HT-29 (cell line): ENCODE data around the gene PCDHB11. TPM values are rescaled to one million over a fixed set of nuclear protein-coding genes. Genes with fewer than 3 reads are reported as not detected.
"Not testable (repeated sequence)": the region's sequence is repeated elsewhere in the genome, so short reads cannot be mapped to it uniquely, and the experiment has no call there.

Experiments
- DNase-seq: peaks from one replicate; pipeline ENCODE4 v3.0.0-alpha.2; 2015; ENCODE audit warnings: low spot score
- total RNA-seq: library from RNA; depleted of rRNA; stranded (reverse); fragments of >200 nt; shearing (Covaris generic); gene quantifications from 2 replicates; pipeline ENCODE4 v1.2.3, GENCODE V29; 2014; rRNA removed

Gene PCDHB11
- total RNA-seq, 1 experiment from 2014 or later: 0.23 TPM

GRCh38 chr5:141236516-141237313, 37.3 kb downstream of the PCDHB11 start:
- DNase-seq: no peak

GRCh38 chr5:141241496-141241895, 42.1 kb downstream of the PCDHB11 start:
- no peak for DNase-seq

GRCh38 chr5:141245250-141245717, 45.9 kb downstream of the PCDHB11 start, which contains the start of gene PCDHB15:
TSS of gene PCDHB15 (plus strand) at chr5:141245395. CDS start at chr5:141245579, 184 bp downstream.
- DNase-seq: no peak

- not testable (repeated sequence) for DNase-seq
Measured at GRCh38 chr5:141246971-141247370, 47.5 kb downstream of the PCDHB11 start.

- not testable (repeated sequence) for DNase-seq
Measured at GRCh38 chr5:141247434-141247833, 48.0 kb downstream of the PCDHB11 start.

GRCh38 chr5:141250576-141250975, 51.1 kb downstream of the PCDHB11 start:
- no peak for DNase-seq

Other genes with a start within 250 kb of the PCDHB11 start
- gene PCDHAC2, start 233.2 kb upstream of the PCDHB11 start, total RNA-seq: 0.03 and 0.10 TPM in 2 replicates
- gene PCDHB1, start 148.3 kb upstream of the PCDHB11 start, total RNA-seq: not detected in 2 replicates
- 0.13 TPM in 1 of 2 replicates, not detected in the other for gene PCDHB2, start 105.0 kb upstream of the PCDHB11 start, total RNA-seq
- gene PCDHB3, start 99.2 kb upstream of the PCDHB11 start, total RNA-seq: 0.03 TPM in 1 of 2 replicates, not detected in the other
- not detected in 2 replicates for gene PCDHB4, start 77.8 kb upstream of the PCDHB11 start, total RNA-seq
- gene PCDHB5, start 64.4 kb upstream of the PCDHB11 start, total RNA-seq: not detected in 2 replicates
- not detected in 2 replicates for gene PCDHB6, start 49.6 kb upstream of the PCDHB11 start, total RNA-seq
- gene PCDHB7, start 27.0 kb upstream of the PCDHB11 start, total RNA-seq: 0.05 TPM in 2 replicates
- 0.16 TPM in 1 of 2 replicates, not detected in the other for gene PCDHB8, start 21.8 kb upstream of the PCDHB11 start, total RNA-seq
- gene PCDHB16, start 17.2 kb upstream of the PCDHB11 start, total RNA-seq: 0.05 and 0.69 TPM in 2 replicates
- gene PCDHB9, start 12.5 kb upstream of the PCDHB11 start, total RNA-seq: 0.03 and 0.25 TPM in 2 replicates
- 0.05 TPM in 1 of 2 replicates, not detected in the other for gene PCDHB10, start 7.3 kb upstream of the PCDHB11 start, total RNA-seq
- 0.13 and 0.18 TPM in 2 replicates for gene PCDHB12, start 9.1 kb downstream of the PCDHB11 start, total RNA-seq
- gene PCDHB13, start 14.3 kb downstream of the PCDHB11 start, total RNA-seq: 0.05 and 0.15 TPM in 2 replicates
- 0.18 and 0.31 TPM in 2 replicates for gene PCDHB14, start 23.7 kb downstream of the PCDHB11 start, total RNA-seq
- 0.05 and 0.20 TPM in 2 replicates for gene PCDHB15, start 45.8 kb downstream of the PCDHB11 start, total RNA-seq
- 0.33 TPM in 1 of 2 replicates, not detected in the other for gene SLC25A2, start 104.4 kb downstream of the PCDHB11 start, total RNA-seq
- gene TAF7, start 121.2 kb downstream of the PCDHB11 start, total RNA-seq: 36.5 and 44.4 TPM in 2 replicates
- 0.21 and 0.61 TPM in 2 replicates for gene PCDHGA1, start 130.9 kb downstream of the PCDHB11 start, total RNA-seq
- 0.03 and 0.05 TPM in 2 replicates for gene PCDHGA2, start 139.1 kb downstream of the PCDHB11 start, total RNA-seq
- gene PCDHGA3, start 144.2 kb downstream of the PCDHB11 start, total RNA-seq: 0.10 TPM in 1 of 2 replicates, not detected in the other
- 0.10 and 0.23 TPM in 2 replicates for gene PCDHGB1, start 150.5 kb downstream of the PCDHB11 start, total RNA-seq
- 0.05 TPM in 1 of 2 replicates, not detected in the other for gene PCDHGA4, start 155.4 kb downstream of the PCDHB11 start, total RNA-seq
- 0.26 TPM in 1 of 2 replicates, not detected in the other for gene PCDHGB2, start 160.4 kb downstream of the PCDHB11 start, total RNA-seq
- 0.13 TPM in 2 replicates for gene PCDHGA5, start 164.5 kb downstream of the PCDHB11 start, total RNA-seq
- gene PCDHGB3, start 170.6 kb downstream of the PCDHB11 start, total RNA-seq: 0.41 and 0.47 TPM in 2 replicates
- gene PCDHGA6, start 174.3 kb downstream of the PCDHB11 start, total RNA-seq: 0.21 and 0.48 TPM in 2 replicates
- 0.03 TPM in 1 of 2 replicates, not detected in the other for gene PCDHGA7, start 183.1 kb downstream of the PCDHB11 start, total RNA-seq
- gene PCDHGB4, start 188.1 kb downstream of the PCDHB11 start, total RNA-seq: 0.05 TPM in 1 of 2 replicates, not detected in the other
- 0.10 TPM in 1 of 2 replicates, not detected in the other for gene PCDHGA8, start 193.0 kb downstream of the PCDHB11 start, total RNA-seq
- not detected in 2 replicates for gene PCDHGB5, start 198.3 kb downstream of the PCDHB11 start, total RNA-seq
- 0.31 and 0.50 TPM in 2 replicates for gene PCDHGA9, start 203.2 kb downstream of the PCDHB11 start, total RNA-seq
- 0.18 and 0.33 TPM in 2 replicates for gene PCDHGB6, start 208.4 kb downstream of the PCDHB11 start, total RNA-seq
- 2.8 and 4.3 TPM in 2 replicates for gene PCDHGA10, start 213.4 kb downstream of the PCDHB11 start, total RNA-seq
- gene PCDHGB7, start 218.1 kb downstream of the PCDHB11 start, total RNA-seq: 0.66 and 2.1 TPM in 2 replicates
- gene PCDHGA11, start 221.4 kb downstream of the PCDHB11 start, total RNA-seq: 0.13 and 0.64 TPM in 2 replicates
- 0.13 and 0.37 TPM in 2 replicates for gene PCDHGA12, start 230.9 kb downstream of the PCDHB11 start, total RNA-seq